Activated naive CD4-positive, alpha-beta T cell treated with anti-CD3 and anti-CD28 coated beads, Interleukin-2, amount 50 U/mL, for 24 hours (primary cell): Measurements from ENCODE around the gene EP400.
"Not testable (repeated sequence)": the region's sequence is repeated elsewhere in the genome, so short reads cannot be mapped to it uniquely, and the experiment has no call there.

Experiments
- H3K27ac Mint-ChIP-seq: one replicate; pipeline ENCODE4 v1.8.0; 2021; ENCODE audit warnings: mild to moderate bottlenecking, mixed read lengths
- H3K27me3 Mint-ChIP-seq: one replicate; pipeline ENCODE4 v1.8.0; 2021; ENCODE audit warnings: mixed read lengths
- H3K36me3 Mint-ChIP-seq: one replicate; pipeline ENCODE4 v1.8.0; 2021; ENCODE audit warnings: mixed read lengths
- H3K4me1 Mint-ChIP-seq: one replicate; pipeline ENCODE4 v1.8.0; 2021; ENCODE audit warnings: mixed read lengths
- H3K4me3 Mint-ChIP-seq: one replicate; pipeline ENCODE4 v1.8.0; 2021; ENCODE audit warnings: mild to moderate bottlenecking, mixed read lengths
- H3K9me3 Mint-ChIP-seq: one replicate; pipeline ENCODE4 v1.8.0; 2021; ENCODE audit warnings: mixed read lengths

EP400 gene

DNA sequence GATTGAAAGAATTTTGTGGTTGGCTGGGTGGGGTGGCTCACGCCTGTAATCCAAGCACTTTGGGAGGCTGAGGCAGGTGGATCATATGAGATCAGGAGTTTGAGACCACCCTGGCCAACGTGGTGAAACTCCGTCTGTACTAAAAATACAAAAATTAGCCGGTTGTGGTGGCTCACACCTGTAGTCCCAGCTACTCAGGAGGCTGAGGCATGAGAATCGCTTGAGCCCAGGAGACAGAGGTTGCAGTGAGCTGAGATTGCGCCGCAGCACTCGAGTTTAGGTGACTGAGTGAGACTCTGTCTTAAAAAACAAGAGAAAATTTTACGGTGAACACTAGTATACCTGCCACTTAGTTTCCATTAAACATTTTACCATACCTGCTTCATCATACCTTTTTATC is 4.1 kb downstream of the EP400 start:
- not testable (repeated sequence) for H3K27ac Mint-ChIP-seq, H3K27me3 Mint-ChIP-seq, H3K4me3 Mint-ChIP-seq, H3K36me3 Mint-ChIP-seq, H3K9me3 Mint-ChIP-seq
- H3K4me1 Mint-ChIP-seq: peaks cover 59% of the 10 kb centered on the region

DNA sequence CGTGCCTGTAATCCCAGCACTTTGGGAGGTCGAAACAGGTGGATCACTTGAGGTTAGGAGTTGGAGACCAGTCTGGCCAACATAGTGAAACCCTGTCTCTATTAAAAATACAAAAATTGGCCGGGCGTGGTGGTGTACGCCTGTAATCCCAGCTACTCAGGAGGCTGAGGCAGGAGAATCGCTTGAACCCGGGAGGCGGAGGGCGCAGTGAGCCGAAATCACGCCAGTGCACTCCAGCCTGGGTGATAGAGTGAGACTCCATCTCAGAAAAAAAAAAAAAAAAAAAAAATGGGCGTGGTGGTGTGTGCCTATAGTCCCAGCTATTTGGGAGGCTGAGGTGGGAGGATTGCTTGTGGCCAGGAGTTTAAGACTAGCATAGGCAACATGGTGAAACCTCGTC is 4.7 kb downstream of the EP400 start:
- not testable (repeated sequence) for H3K36me3 Mint-ChIP-seq, H3K4me3 Mint-ChIP-seq, H3K9me3 Mint-ChIP-seq, H3K27ac Mint-ChIP-seq, H3K27me3 Mint-ChIP-seq
- H3K4me1 Mint-ChIP-seq: peaks cover 61% of the 10 kb centered on the region

- peaks cover 67% of the 10 kb centered on the region for H3K4me1 Mint-ChIP-seq
- no peak overlapping the region for H3K27ac Mint-ChIP-seq
- H3K4me3 Mint-ChIP-seq: no peak overlapping the region
- no peaks in the 10 kb centered on the region for H3K27me3 Mint-ChIP-seq
- no peaks in the 10 kb centered on the region for H3K9me3 Mint-ChIP-seq
- peaks cover 2% of the 10 kb centered on the region for H3K36me3 Mint-ChIP-seq
These were observed 9.4 kb downstream of the EP400 start for GRCh38 chr12:131959116-131959515.

- no peak overlapping the region for H3K4me3 Mint-ChIP-seq
- no peaks in the 10 kb centered on the region for H3K9me3 Mint-ChIP-seq
- H3K36me3 Mint-ChIP-seq: peaks cover 2% of the 10 kb centered on the region
- peaks cover 69% of the 10 kb centered on the region for H3K4me1 Mint-ChIP-seq
- H3K27me3 Mint-ChIP-seq: no peaks in the 10 kb centered on the region
- peak overlapping the region; percentile 51 for H3K27ac Mint-ChIP-seq
These were observed 10.2 kb downstream of the EP400 start for GRCh38 chr12:131959641-131960589.

GRCh38 chr12:131960590-131961325 is 11.0 kb downstream of the EP400 start:
- peaks cover 71% of the 10 kb centered on the region for H3K4me1 Mint-ChIP-seq
- H3K4me3 Mint-ChIP-seq, H3K36me3 Mint-ChIP-seq, H3K9me3 Mint-ChIP-seq, H3K27me3 Mint-ChIP-seq, H3K27ac Mint-ChIP-seq: not testable (repeated sequence)

GRCh38 chr12:131961328-131961727 is 11.6 kb downstream of the EP400 start:
- H3K27me3 Mint-ChIP-seq, H3K9me3 Mint-ChIP-seq, H3K4me3 Mint-ChIP-seq, H3K27ac Mint-ChIP-seq, H3K36me3 Mint-ChIP-seq: not testable (repeated sequence)
- peaks cover 65% of the 10 kb centered on the region for H3K4me1 Mint-ChIP-seq

GRCh38 chr12:131962069-131962468 is 12.3 kb downstream of the EP400 start:
- H3K9me3 Mint-ChIP-seq: no peaks in the 10 kb centered on the region
- H3K36me3 Mint-ChIP-seq: peaks cover 2% of the 10 kb centered on the region
- H3K27ac Mint-ChIP-seq: peak overlapping the region; percentile 82
- peaks cover 61% of the 10 kb centered on the region for H3K4me1 Mint-ChIP-seq
- no peak overlapping the region for H3K4me3 Mint-ChIP-seq
- H3K27me3 Mint-ChIP-seq: no peaks in the 10 kb centered on the region

- Mint-ChIP-seq H3K27ac (peak overlapping the region; percentile 65), H3K4me1 (peaks cover 62% of the 10 kb centered on the region), H3K27me3 (no peaks in the 10 kb centered on the region), H3K9me3 (no peaks in the 10 kb centered on the region), H3K4me3 (peak overlapping the region; percentile 19), H3K36me3 (peaks cover 4% of the 10 kb centered on the region)
These were observed 13.6 kb downstream of the EP400 start for GRCh38 chr12:131963381-131963780.

- peaks cover 62% of the 10 kb centered on the region for H3K4me1 Mint-ChIP-seq
- H3K27me3 Mint-ChIP-seq: no peaks in the 10 kb centered on the region
- H3K4me3 Mint-ChIP-seq: no peak overlapping the region
- no peak overlapping the region for H3K27ac Mint-ChIP-seq
- peaks cover 4% of the 10 kb centered on the region for H3K36me3 Mint-ChIP-seq
- H3K9me3 Mint-ChIP-seq: no peaks in the 10 kb centered on the region
These were observed 15.3 kb downstream of the EP400 start for GRCh38 chr12:131965073-131965472.

DNA sequence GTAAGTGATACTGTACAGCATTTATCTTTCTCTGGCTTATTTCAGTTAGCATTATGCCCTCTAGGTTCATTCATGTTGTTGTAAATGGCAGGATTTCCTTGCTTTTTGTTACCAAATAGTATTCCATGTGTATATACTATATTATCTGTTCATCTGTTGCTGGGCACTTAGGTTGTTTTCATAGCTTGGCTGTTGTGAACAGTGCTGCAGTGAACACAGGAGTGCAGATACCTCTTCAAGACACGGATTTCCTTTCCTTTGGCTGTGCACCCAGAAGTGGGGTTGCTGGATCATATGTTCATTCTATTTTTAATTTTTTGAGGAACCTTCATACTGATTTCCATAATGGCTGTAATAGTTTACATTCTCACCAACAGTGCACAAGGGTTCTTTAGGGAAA is 21.5 kb downstream of the EP400 start:
- peaks cover 5% of the 10 kb centered on the region for H3K36me3 Mint-ChIP-seq
- H3K4me1 Mint-ChIP-seq: peaks cover 53% of the 10 kb centered on the region
- H3K27ac Mint-ChIP-seq: no peak overlapping the region
- no peak overlapping the region for H3K4me3 Mint-ChIP-seq
- H3K9me3 Mint-ChIP-seq: no peaks in the 10 kb centered on the region
- no peaks in the 10 kb centered on the region for H3K27me3 Mint-ChIP-seq

DNA sequence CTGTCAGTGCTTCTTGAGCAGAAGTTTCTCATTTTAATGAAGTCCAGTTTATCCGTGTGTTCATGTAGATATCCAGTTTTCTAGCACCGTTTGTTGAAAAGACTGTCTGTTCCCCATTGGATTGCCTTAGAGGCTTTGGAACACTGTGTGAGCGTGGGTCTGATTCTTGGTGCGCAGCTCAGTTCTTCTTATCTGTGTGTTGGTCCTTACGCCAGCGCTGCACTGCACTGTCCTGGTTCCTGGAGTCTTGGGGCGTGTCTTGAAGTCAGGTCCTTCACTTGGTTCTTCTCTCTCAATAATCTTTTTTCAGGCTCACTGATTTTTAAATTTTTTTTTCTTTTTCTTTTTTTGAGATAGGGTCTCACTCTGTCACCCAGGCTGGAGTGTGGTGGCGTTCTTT is 25.5 kb downstream of the EP400 start:
- Mint-ChIP-seq H3K9me3 (no peaks in the 10 kb centered on the region), H3K4me1 (peaks cover 39% of the 10 kb centered on the region), H3K27ac (no peak overlapping the region), H3K27me3 (no peaks in the 10 kb centered on the region), H3K36me3 (peaks cover 5% of the 10 kb centered on the region), H3K4me3 (no peak overlapping the region)

- no peak overlapping the region for H3K4me3 Mint-ChIP-seq
- no peaks in the 10 kb centered on the region for H3K9me3 Mint-ChIP-seq
- H3K27ac Mint-ChIP-seq: no peak overlapping the region
- peaks cover 10% of the 10 kb centered on the region for H3K36me3 Mint-ChIP-seq
- peaks cover 23% of the 10 kb centered on the region for H3K4me1 Mint-ChIP-seq
- no peaks in the 10 kb centered on the region for H3K27me3 Mint-ChIP-seq
These were observed 29.9 kb downstream of the EP400 start for GRCh38 chr12:131979606-131980005.

DNA sequence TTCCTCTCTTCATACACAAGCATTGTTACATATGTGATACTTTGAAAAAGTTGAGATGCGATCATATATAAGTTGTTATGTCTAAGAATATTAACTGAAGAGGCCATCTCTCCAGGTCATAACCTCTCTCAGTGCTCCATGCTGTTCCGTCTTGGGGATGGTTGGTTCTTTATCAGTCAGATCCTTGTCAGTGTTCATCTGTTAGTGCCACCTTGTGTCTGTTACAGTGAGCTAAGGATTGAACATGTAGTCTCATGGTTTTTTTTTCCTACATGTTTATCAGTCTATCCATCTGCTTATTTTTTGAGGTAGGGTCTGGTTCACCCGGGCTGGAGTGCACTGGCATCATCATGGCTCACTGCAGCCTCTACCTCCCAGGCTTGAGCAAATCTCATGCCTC is 30.5 kb downstream of the EP400 start:
- H3K4me1 Mint-ChIP-seq: peaks cover 21% of the 10 kb centered on the region
- no peak overlapping the region for H3K4me3 Mint-ChIP-seq
- no peaks in the 10 kb centered on the region for H3K27me3 Mint-ChIP-seq
- H3K9me3 Mint-ChIP-seq: no peaks in the 10 kb centered on the region
- H3K27ac Mint-ChIP-seq: no peak overlapping the region
- peaks cover 10% of the 10 kb centered on the region for H3K36me3 Mint-ChIP-seq

GRCh38 chr12:131981388-131981787 is 31.6 kb downstream of the EP400 start:
- peaks cover 10% of the 10 kb centered on the region for H3K36me3 Mint-ChIP-seq
- H3K4me3 Mint-ChIP-seq: no peak overlapping the region
- H3K27me3 Mint-ChIP-seq: no peaks in the 10 kb centered on the region
- peaks cover 13% of the 10 kb centered on the region for H3K4me1 Mint-ChIP-seq
- H3K9me3 Mint-ChIP-seq: no peaks in the 10 kb centered on the region
- no peak overlapping the region for H3K27ac Mint-ChIP-seq

- Mint-ChIP-seq H3K4me3 (no peak overlapping the region), H3K27ac (no peak overlapping the region), H3K4me1 (peaks cover 9% of the 10 kb centered on the region), H3K36me3 (peaks cover 15% of the 10 kb centered on the region), H3K27me3 (no peaks in the 10 kb centered on the region), H3K9me3 (no peaks in the 10 kb centered on the region)
These were observed 32.3 kb downstream of the EP400 start for GRCh38 chr12:131982041-131982440.

DNA sequence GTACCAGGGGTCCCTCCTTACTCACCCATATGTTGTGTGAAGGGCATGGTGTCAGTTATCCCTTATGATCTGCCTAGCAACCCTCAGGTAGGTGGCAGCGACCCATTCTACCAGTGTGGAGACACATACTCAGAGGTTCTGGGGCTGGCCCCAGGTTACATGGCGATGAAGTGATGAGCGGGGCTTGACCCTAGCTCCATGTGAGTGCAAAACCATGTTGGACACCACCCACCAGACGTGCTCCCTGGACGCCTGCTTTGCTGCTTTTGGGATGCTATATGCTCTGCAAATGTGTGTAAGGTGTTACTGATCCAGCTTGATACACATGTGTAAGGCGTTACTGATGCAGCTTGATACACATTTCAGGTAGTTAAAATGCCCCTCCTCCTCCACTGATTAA is 33.3 kb downstream of the EP400 start:
- H3K27me3 Mint-ChIP-seq: no peaks in the 10 kb centered on the region
- no peak overlapping the region for H3K27ac Mint-ChIP-seq
- peaks cover 3% of the 10 kb centered on the region for H3K4me1 Mint-ChIP-seq
- no peak overlapping the region for H3K4me3 Mint-ChIP-seq
- H3K9me3 Mint-ChIP-seq: no peaks in the 10 kb centered on the region
- peaks cover 19% of the 10 kb centered on the region for H3K36me3 Mint-ChIP-seq
